HG02870 (cell line): ENCODE measurements around the gene NAXE.
"Not testable (repeated sequence)": the region's sequence is repeated elsewhere in the genome, so short reads cannot be mapped to it uniquely, and the experiment has no call there.

Experiments
- ATAC-seq: cut with Tn5 transposase; IDR thresholded peaks from one replicate; pipeline ENCODE4 v1.9.1; 2021; ENCODE audit warnings: mild to moderate bottlenecking, moderate library complexity; ENCODE audit not compliant: unreplicated experiment

The NAXE gene

DNA sequence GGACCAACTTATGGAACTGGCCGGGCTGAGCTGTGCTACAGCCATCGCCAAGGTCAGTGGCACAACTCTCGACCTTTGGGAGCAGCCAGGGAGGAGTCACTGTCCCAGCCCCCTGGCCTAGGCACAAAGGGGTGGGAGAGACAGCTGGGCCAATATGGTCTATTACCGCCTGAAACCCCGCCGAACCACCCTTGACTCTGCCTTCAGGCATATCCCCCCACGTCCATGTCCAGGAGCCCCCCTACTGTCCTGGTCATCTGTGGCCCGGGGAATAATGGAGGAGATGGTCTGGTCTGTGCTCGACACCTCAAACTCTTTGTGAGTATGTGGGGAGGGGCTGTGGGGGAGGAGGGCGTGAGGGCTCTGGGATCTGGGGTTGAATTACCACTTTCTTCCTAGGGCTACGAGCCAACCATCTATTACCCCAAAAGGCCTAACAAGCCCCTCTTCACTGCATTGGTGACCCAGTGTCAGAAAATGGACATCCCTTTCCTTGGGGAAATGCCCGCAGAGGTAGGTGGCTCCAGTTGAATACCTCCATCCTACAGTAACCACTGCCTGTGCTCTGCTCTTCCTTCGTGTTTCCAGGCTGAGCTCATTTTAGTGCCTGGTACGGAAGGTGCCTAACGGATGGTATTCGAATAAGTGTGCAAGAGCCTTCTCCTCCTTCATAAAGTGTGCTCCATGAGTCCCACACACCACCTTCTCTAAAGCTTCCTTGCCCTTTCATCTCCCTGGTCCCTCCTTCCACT, 758 bp downstream of the NAXE start:
- no peak for ATAC-seq

DNA sequence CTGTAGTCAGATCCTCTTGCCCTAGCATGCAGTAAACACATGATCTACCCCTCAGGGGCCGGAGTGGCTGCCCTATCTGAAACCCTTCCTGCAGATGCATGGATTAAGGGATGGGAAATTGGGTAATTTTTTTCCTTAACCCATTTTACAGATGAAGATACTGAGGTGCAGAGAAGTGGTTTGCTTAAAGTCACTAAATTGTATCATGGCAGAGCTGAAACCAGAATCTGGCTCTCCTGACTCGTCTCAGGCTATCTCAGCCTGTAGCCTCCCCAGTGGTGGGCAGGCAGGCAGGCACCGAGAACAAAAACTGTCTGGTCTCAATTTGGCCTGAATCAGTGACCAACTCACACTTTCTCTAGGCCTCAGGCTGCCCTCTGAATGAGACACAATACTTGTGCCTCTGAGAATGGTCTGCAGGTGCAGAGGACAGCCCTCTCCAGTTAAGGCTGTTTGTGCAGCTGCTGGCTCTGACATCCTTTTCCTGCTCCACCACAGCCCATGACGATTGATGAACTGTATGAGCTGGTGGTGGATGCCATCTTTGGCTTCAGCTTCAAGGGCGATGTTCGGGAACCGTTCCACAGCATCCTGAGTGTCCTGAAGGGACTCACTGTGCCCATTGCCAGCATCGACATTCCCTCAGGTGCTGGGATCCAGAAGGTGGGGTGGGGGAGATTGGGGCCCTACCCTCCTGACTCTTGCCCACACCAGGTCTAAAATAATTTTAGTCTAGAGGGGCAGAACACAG, 1.5 kb downstream of the NAXE start:
- no peak for ATAC-seq

DNA sequence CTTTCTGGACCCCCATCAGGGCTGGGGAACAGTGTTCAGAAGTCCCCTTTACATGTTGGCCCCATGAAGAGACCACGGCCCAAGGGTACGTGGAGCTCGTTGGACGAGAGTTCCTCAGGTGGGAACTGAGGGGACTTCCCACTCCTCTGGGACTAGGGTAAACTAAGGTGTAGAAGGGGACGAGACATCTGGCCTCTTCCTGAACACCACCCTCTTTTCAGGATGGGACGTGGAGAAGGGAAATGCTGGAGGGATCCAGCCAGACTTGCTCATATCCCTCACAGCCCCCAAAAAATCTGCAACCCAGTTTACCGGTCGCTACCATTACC, 2.0 kb downstream of the NAXE start:
- ATAC-seq, result no peak

DNA sequence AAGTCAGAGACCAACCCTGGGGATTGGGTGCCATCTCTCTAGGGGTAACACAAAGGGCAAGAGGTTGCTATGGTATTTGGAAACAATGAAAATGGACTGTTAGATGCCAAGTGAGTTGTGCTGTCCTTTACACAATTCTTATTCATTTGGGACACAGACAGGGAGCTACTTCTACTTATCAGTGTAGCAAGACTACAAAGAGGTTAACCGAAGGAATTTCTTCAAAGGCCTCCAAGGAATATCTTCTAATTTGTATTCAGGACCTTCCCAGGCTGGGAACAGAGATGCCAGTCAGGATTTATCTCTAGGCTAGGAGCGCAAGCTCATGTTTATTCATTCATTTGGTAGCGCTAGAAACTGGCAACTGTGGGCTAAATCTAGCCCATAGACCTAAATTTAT, 2.6 kb downstream of the NAXE start:
- no peak for ATAC-seq

DNA sequence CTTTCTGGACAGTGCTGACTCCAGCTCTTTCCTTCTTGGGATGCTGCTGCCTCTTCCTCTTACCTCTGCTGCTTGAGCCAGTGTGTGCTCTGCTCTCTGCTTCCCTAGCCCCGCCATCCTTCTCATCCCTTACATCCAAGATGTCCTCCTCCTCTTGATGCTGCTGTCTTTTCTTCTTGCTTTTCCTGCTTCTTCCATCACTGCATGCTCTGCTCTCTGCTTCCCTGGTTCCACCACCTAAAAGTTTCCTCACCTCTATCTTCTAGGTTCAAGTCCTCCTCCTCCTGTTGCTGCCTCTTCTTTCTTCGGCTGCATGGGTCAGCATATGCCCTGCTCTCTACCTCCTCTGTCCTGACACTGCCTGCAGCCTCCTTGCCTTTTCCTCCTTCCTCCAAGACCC, 3.4 kb downstream of the NAXE start:
- no peak for ATAC-seq

DNA sequence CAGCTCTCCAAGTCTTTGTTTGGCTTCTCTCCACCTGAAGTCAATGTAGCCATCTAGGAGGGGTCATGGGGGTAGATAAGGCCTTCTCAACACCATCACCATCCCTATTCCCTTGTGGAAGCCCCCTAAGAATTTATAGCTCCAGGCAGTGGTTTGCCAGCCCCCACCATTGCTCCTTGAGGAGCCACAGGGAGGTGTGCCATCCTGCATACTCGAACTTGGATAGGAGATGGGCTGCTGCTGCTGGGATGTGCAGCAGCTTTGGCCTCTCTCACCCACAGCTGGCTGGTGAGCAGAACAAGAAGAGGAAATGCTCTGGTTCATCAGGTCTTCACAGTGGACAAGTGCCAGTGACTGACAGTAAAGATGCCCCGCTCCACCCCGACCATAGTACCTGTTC, 4.8 kb downstream of the NAXE start:
- ATAC-seq, result no peak

DNA sequence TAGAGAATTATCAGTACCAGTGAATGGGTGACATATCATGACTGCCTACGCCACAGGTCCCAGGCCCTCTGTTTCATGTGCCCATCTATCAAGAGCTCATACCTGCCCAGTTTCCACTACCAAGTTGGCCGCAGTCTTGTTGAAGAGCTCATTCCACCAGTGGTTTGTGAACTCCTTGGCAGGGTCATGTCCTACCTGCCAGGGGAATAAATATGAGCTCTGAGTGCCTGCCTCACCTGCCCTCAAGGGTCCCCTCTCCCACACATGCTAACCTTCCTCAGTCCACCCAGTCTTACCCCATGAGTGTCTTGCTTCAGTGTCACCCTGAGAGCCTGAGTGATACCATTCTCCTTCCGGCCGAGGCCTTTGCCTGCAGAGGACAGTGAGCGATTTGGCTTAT, 6.5 kb downstream of the NAXE start:
- ATAC-seq, result no peak

DNA sequence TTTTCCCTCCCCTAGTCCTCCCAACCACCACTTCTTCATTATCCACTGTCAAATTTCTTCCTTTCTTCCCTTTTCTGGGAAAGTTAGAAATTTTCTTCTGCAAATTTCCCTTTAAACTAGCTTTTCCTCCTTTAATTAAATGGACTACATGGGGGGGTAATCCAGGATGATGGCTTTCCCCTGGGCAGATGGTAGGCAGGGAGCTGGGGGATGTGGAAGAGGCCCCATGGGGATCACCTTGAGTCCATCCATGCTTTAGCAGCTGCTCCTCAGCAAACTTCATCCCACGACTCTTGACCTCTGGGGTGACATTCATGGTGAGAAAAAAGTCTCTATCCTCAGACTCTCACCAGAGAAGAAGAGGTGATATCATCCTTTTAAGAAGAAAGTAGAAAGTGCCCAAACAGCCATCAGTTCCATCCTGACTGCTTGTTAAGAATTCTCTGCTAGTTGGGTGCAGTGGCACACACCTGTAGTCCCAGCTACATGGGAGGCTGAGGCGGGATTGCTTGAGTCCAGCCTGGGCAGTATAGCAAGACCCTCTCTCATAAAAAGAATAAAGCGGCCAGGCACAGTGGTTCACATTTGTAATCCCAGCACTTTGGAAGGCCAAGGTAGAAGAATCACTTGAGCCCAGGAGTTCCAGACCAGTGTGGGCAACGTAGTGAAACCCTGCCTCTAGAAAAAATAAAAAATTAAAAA, 7.3 kb downstream of the NAXE start:
- no peak for ATAC-seq

DNA sequence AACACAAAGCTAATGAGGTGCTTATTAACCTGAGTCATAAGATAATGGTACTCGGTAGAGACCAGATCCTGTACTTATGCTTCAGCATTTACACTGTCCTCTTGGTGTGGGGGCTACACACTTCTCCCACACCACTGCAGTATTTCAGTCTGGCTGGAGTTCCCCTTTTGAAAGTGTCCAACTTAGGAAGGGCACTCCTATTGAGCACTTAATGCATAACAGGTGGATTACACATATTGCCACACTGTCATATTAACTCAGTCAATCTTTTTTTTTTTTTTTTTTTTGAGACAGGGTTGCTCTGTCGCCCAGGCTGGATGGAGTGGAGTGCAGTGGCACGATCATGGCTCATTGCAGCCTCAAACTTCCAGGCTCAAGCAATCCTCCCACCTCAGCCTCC, 8.2 kb downstream of the NAXE start:
- ATAC-seq, result no peak

DNA sequence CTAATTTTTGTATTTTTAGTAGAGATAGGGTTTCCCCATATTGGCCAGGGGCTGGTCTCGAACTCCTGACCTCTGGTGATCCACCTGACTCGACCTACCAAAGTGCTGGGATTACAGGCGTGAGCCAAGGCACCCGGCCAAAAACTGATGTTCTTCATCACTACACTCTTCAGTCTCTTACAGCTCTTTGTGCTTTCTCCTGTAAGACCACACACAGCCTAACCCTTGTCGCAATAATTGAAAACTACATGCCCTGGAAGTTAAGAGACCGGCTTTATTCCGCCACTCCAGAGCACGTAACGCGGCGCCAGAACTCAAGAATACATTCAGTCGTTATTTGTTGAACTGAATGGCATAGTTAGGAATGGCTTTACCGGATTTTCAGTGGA, 9.2 kb downstream of the NAXE start:
- ATAC-seq, result no peak

DNA sequence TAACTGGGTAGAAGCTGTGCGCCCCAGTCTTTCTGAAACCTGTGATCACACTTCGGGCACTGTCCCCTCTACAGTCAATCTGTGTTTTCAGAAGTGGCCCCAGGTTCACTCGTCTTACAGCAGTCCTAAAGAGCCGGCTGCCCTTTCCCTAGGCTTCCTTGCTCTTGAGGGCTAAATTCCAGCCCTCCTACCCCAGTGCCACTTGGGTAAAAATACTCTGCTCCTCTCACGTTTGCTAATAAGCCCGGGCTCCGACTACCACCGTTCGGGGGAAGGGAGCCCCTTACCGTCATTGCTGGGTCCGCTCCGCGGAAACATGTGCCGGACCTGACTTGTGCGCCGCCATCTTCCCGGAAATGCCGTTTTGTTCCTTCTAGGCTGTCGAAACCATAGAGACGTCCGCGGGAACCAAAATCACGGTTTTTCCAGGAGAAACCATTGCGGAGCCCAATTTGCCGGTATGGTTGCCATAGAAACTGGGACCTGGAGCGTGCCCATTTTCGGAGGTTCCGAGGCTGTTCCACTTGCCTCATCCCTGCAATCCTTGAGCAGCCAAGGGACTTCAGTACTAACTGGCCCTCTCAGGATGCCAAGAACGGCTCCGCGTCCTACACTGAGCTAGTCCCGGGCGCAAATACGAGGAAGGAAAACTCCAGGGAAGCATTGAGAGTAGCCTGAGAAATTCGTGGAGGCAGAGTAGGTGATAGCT, 9.7 kb downstream of the NAXE start, which contains the start of gene GPATCH4:
Gene GPATCH4 (minus strand): TSS at position 358 of the 709 bp plus-strand sequence.
- ATAC-seq, result peak; percentile 59

DNA sequence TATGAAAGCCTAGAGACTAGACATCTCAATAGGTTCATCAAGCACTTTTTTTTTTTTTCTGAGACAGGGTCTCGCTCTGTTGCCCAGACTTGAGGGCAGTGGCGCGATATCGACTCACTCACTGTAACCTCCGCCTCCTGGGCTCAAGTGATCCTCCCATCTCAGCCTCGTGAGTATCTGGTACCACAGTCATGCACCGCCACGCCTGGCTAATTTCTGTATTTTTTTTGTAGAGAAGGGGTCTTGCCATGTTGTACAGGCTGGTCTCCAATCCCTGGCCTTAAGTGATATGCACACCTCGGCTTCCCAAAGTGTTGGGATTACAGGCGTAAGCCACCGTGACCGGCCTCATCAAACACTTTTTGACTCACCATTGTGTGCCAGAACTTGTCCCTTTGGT, 10.3 kb downstream of the NAXE start:
- no peak for ATAC-seq

DNA sequence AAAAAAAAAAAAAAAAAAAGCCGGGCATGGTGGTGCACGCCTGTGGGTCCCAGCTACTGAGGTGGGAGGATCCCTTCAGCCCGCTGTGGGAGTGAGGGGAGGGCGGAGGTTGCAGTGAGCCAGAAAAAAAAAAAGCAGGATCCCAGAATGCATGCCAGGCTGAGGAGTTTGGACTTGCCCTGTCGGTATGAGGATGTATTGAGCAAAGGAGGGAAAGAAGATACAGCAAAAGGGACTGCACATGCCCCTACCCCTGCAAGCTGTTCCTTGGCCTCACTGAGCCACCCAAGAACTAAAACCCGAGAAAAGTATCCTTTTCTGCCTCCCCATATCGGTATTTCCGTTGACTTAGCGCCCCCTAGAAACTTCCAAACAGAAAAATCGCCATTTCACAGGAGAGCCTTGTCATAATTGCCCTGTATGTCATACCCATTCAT, 11.0 kb downstream of the NAXE start:
- no peak for ATAC-seq

DNA sequence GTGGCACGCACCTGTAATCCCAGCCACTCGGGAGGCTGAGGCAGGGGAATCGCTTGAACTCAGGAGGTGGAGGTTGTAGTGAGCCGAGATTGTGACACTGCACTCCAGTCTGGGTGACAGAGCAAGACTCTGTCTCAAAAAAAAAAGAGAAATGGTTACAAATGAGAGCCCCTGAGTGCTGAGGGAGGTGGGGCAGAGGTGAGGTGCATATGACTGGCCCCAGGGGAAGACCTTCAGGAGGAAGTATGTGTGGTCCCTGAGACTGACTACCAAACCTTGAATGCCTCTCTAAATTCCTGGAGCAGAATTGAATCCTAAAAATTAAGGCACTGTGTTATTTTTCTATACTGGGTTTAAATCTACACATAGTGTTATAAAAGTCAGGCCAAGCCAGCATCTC, 15.8 kb downstream of the NAXE start:
- not testable (repeated sequence) for ATAC-seq

DNA sequence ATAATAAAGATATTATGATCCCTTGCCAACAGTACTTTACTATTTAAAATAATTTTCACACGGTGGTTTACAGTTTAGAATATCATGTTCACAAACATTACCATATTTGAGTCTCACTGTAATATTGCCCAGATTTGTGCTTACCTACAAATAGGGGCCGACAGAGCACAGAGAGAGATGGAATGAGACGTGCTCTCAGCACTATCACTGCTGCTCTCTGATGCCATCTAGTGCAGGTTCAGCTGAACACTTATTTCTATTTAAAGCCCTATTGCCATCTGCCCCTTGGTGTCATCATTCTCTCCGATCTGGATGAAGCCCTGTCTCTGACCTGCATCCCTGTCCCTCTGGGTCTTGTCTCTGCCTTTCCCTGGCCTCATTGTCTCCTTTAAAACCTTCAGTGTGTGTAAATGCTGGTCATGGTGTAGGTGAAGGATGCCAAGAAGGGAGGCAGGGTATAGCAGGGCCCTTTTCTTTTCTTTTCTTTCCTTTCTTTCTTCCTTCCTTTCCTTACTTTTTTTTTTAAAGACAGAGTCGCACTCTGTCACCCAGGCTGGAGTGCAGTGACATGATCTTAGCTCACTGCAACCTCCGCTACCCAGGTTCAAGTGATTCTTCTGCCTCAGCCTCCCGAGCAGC, 16.6 kb downstream of the NAXE start:
- ATAC-seq, result no peak

DNA sequence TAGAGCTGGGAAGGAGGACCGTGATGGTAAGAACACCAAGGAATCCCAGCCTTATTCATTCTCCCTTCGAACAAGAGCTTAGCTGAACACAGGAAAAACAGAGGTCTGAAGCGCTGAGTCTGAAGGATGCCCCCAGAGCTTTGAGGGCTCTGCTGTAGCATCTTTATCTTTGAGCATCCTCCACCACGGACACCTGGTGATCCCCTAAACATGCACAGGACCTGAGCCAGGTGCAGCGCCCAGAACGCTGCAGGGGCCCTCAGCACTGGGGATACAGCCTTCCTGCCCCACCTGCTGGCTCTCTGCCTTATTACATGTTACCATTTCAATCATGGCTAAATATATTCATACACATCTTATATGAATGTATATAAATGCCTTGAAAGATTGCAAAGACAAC, 17.4 kb downstream of the NAXE start:
- ATAC-seq, result no peak

DNA sequence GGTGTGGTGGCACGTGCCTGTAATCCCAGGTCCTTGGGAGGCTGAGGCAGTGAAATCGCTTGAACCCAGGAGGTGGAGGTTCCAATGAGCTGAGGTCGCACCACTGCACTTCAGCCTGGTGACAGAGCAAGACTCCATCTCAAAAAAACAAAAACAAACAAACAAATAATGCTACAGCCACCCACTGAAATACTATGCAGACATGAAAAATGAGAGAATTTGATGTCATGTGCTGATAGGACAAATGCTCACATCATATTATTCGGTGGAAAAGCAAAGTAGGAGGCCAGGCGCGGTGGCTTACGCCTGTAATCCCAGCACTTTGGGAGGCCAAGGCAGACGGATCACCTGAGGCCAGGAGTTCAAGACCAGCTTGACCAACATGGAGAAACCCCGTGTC, 18.5 kb downstream of the NAXE start:
- not testable (repeated sequence) for ATAC-seq

DNA sequence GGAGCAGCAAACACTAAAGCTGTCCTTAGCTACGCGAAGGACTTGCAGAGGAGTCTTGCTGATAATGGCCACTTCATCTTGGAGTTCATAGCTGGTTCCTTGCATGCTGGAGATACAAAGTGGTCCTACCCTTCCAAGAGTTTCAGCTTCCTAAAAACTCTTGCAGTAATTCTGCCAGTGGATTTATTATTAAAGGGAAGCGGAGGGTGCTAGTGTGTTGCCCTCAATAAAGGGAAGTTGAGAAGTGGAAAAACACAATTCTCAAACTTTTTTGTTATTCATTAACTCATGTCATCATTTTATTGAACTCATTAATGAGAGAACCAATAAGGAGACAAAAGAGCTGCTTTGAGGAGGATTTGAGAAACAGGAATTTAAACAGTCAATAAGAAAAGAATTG, 21.1 kb downstream of the NAXE start:
- no peak for ATAC-seq

DNA sequence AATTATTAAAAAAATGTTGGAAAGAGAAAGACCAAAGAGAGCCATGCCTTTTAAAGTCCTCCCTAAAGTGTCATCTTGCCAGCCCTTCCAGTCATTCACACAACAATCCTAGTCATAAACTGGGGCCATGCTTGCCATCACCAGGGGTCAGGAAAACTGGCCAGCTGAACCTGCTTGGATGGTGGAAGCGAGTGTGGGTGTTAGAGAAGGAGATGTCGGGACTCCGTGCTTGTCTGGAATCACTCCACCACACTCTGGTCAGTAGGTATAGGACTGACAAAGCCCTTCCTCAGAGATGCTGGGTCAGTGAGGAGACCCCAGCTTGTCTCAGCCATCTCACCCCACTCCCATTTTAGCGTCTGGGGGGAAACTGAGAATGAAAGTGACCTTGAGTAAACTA, 24.4 kb downstream of the NAXE start:
- no peak for ATAC-seq

DNA sequence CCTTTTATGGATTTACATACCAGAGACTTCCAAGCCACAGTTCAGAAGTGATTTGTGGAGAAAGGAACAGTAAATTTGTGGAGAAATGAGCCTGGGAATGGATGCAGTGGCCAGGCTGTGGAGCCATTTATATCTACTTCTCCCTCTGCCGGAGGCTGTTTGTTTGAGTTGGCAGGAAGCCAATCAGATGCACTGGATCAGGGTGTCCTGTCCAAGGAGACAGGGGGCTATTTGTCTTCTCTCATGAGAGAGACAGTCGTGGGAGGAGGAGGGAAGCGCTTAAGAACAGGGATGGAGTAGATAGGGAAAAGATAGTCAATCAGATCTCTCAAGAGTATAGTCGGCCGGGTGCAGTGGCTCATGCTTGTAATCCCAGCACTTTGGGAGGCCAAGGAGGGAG, 24.9 kb downstream of the NAXE start:
- no peak for ATAC-seq
